Stimulated activated CD4-positive, alpha-beta T cell treated with anti-CD3 and anti-CD28 coated beads, Interleukin-2, amount 100 ng/mL, for 24 hours (primary cell): ENCODE measurements around the gene GNL3.

Experiments
- DNase-seq, 2 donors: peaks; one replicate each; pipeline ENCODE4 v3.0.0-alpha.2; 2020

GNL3 gene

DNA sequence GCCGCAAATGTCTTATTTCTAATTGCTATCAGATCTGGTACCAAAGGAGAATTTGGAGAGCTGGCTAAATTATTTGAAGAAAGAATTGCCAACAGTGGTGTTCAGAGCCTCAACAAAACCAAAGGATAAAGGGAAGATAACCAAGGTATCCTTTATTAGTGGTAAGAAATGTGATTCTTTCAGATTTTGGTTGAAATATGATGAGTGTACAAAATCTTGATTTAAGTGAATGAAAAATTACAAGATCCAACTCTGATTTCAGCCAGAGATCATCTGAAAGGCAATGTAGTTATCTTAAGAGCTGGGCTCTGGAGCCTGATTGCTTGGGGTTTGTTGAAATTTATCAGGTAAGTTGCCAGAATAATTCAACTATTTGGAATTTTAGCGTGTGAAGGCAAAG, 4.7 kb downstream of the GNL3 start:
- no peak for DNase-seq

DNA sequence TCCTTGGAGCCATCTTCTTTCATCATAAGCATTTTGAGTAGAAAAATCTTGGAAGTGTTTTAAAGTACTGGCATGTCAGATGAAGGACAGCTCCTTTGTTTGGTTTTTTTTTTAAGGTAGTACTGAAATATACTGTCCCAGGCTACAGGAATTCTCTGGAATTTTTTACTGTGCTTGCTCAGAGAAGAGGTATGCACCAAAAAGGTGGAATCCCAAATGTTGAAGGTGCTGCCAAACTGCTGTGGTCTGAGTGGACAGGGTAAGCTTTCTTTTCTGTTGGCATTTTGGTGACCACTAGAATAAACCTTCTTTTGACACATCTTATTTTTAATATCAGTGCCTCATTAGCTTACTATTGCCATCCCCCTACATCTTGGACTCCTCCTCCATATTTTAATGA, 7.2 kb downstream of the GNL3 start:
- DNase-seq: no peak

DNA sequence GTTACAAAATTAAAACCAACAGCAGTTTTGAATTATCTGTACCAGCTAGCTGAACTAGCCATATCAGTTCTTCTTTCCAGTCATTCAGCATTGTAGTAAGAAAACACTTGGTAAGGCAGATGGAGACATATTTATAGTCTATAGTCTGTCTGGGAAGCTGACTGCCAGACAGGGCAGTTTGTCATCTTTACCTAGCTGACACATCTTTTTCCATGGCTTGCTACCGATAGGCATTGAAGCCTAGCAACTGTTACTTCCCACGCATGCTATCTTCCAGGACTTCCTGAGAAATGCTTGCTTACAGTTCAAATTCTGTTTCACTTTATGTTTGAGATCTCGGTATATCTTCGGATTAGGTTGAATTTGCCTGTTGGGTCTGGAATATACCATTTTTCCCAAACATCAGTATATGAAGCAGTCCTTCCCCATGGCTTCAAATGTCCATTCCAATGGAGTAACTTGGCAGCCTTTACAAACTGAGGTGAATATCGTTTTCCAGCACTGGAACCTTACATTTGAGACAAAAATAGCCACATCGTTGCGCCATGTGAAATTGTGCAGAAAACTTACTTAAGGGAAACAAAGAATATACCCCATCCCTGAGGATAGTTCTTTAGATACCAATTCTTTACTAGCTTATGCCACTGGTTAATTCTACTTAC, 8.8 kb downstream of the GNL3 start:
- DNase-seq: no peak

DNA sequence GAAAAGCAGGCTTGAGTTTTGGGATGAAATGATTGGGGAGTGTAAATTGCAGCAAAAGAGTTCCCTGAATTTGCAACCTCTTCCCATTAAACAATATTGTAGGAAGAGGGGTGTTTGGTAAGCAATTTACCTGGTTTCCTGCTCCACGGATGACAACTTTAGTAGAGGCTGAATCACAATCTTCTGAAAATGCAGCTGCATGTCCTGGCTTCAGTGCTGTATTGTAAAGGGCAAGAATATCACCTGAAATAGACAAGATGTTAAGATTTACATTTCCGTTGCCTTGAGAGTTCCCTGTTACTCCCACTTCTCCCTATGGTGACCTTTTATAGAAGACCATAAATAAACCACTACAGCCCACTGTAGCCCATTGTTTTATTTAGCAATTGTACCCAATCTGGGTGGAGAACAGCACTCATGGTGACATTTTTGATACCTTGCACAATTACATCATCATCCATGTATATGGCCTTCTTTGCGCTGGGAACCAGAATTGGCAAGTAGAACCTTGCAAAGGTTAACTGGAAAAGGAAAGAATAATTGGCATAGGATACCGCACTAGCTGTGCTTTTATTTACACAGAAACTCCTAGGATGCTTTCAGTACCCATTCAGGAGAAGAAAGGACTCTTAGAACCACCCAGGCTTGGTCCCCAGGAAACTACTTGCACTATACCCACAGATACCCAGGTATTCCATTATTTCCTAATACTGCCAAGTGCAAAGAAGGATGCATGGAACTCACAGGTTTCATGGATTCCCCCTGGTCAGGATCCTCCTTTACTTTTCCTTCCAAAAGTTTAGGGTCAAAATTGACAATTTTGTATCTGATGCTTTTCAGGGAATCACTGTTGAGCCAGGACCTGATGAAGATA, 10.2 kb downstream of the GNL3 start:
- DNase-seq: no peak

GRCh38 chr3:52696830-52697631, 11.2 kb downstream of the GNL3 start:
- no peak for DNase-seq

- no peak for DNase-seq
Measured at GRCh38 chr3:52697632-52697965, 11.8 kb downstream of the GNL3 start.

GRCh38 chr3:52703341-52703740, 17.5 kb downstream of the GNL3 start:
- no peak for DNase-seq

DNA sequence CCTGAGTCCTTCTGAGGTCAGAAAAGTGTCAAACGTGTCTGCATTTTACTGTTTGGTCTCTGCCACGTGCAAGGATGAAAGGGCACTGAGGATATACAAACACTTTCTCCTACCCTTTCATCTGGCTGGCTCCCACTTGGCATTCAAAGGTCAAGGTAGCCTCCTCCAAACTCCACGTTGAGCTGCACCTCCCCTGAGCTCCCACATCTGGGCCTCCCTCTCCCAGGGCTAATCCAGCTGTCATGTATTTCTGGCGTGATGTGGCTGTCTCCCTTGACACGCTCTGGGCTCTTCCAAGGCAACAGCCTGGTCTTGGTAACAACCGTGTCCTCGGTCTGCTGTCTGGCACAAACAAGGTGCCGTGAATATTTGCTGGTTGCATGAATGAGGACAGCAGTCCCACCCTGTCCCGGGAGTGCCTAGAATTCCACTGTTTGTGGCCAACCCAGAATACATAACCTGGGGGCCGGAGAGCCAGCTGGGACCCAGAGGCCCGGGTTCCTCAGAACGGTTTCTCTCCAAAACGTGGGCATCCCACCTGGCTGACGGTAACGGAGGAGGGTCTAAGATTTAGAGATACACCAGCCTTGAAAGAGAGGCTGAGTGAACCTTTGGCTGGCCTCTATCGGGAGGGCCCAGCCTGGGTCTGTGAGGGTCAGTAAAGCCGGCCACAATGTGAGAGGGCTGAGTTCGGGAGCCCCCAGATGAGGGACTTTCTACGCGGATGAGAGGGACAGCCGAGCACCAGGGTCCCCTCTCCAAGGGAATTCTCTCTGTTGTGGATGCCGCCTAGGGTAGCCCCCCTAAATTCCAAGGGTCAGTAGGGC, 19.0 kb downstream of the GNL3 start:
- peak in 1 of 2 donors; percentile 30 for DNase-seq

- no peak for DNase-seq
Measured at GRCh38 chr3:52705438-52705687, 19.5 kb downstream of the GNL3 start.

- DNase-seq: peak; percentile 85 to 87
Measured at GRCh38 chr3:52705688-52706686, 20.2 kb downstream of the GNL3 start, which contains the start of the genes GLT8D1 and SPCS1. Gene GLT8D1 (minus strand): TSS chr3:52705791. CDS start chr3:52700460, 5,331 bp downstream. Gene SPCS1 (plus strand): TSS chr3:52706106. CDS start chr3:52706247, 141 bp downstream.

GRCh38 chr3:52707585-52707984, 21.8 kb downstream of the GNL3 start:
- no peak for DNase-seq

GRCh38 chr3:52710512-52710911, 24.7 kb downstream of the GNL3 start:
- DNase-seq: no peak

- DNase-seq: no peak
Measured at GRCh38 chr3:52712291-52713212, 26.7 kb downstream of the GNL3 start.

- no peak for DNase-seq
Measured at GRCh38 chr3:52714335-52715302, 28.8 kb downstream of the GNL3 start.

DNA sequence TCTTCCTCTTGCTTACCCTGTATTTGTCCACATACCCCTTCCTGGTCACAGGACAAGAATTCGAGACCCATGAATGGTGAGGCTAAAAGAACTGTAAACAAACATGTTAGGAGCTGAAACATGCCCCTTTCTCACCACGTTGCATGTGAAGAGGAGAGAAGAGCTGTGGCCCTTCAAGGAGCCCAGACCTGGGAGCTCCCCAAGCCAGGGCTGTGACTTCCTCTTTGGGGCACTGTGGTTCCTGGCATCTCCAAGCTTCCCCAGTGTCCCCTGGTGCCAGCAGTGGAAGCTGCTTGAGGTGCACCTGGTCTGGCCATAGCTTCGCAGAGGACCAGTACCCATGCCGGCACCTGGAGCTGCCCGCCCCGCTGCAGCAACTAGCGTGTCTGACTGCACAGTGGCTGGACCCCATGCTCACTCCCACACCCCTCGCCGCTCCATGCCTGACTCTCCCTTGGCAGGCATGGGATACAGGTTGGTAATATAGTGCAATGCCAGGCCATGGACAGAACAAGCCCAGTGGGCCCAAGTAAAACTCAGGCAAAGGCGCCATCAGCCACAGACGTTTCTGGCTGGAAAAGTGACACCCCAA, 30.0 kb downstream of the GNL3 start:
- DNase-seq: no peak

- no peak for DNase-seq
Measured at GRCh38 chr3:52719618-52720017, 33.8 kb downstream of the GNL3 start.

GRCh38 chr3:52721002-52721729, 35.3 kb downstream of the GNL3 start:
- no peak for DNase-seq

GRCh38 chr3:52721730-52722008, 35.8 kb downstream of the GNL3 start:
- DNase-seq: no peak
